Activated naive CD8-positive, alpha-beta T cell treated with anti-CD3 and anti-CD28 coated beads for 36 hours (primary cell): ENCODE measurements around the gene GYS2. TPM values are rescaled to one million over a fixed set of nuclear protein-coding genes. Genes with fewer than 3 reads are reported as not detected.

ENCODE experiments used
- DNase-seq: peaks from one replicate; pipeline ENCODE4 v3.0.0; 2021
- H3K27ac Mint-ChIP-seq: one replicate; pipeline ENCODE4 v1.8.0; 2022; ENCODE audit warnings: mild to moderate bottlenecking, moderate library complexity, mixed read lengths
- H3K27me3 Mint-ChIP-seq: one replicate; pipeline ENCODE4 v1.8.0; 2022; ENCODE audit warnings: mild to moderate bottlenecking, mixed read lengths
- H3K36me3 Mint-ChIP-seq: one replicate; pipeline ENCODE4 v1.8.0; 2021; ENCODE audit warnings: mild to moderate bottlenecking, mixed read lengths
- H3K4me1 Mint-ChIP-seq: one replicate; pipeline ENCODE4 v1.8.0; 2021; ENCODE audit warnings: mixed read lengths
- H3K4me3 Mint-ChIP-seq: one replicate; pipeline ENCODE4 v1.8.0; 2022; ENCODE audit warnings: mild to moderate bottlenecking, moderate library complexity, mixed read lengths
- H3K9me3 Mint-ChIP-seq: one replicate; pipeline ENCODE4 v1.8.0; 2022; ENCODE audit warnings: mixed read lengths
- total RNA-seq, 2 experiments: library from RNA; stranded (reverse); gene quantifications; one replicate each; pipeline ENCODE4 v1.2.3, GENCODE V29; 2021

Gene GYS2
- total RNA-seq, 2 experiments from 2014 or later, result not detected

GRCh38 chr12:21523148-21523547 lies 81.5 kb downstream of the GYS2 start:
- Mint-ChIP-seq H3K27ac (no peak overlapping the region), H3K9me3 (peaks cover 5% of the 10 kb centered on the region), H3K36me3 (peaks cover 12% of the 10 kb centered on the region), H3K4me3 (no peak overlapping the region), H3K27me3 (peaks cover 5% of the 10 kb centered on the region), H3K4me1 (peaks cover 4% of the 10 kb centered on the region)
- DNase-seq, result no peak

GRCh38 chr12:21521541-21521940 lies 83.1 kb downstream of the GYS2 start:
- no peak for DNase-seq
- Mint-ChIP-seq H3K36me3 (peaks cover 12% of the 10 kb centered on the region), H3K27me3 (no peaks in the 10 kb centered on the region), H3K9me3 (peaks cover 5% of the 10 kb centered on the region), H3K27ac (no peak overlapping the region), H3K4me3 (no peak overlapping the region), H3K4me1 (peaks cover 1% of the 10 kb centered on the region)

GRCh38 chr12:21518451-21518850 lies 86.2 kb downstream of the GYS2 start:
- Mint-ChIP-seq H3K4me1 (no peaks in the 10 kb centered on the region), H3K36me3 (peaks cover 17% of the 10 kb centered on the region), H3K27me3 (no peaks in the 10 kb centered on the region), H3K27ac (no peak overlapping the region), H3K9me3 (no peaks in the 10 kb centered on the region), H3K4me3 (no peak overlapping the region)
- DNase-seq, result no peak

GRCh38 chr12:21516281-21516680 lies 88.4 kb downstream of the GYS2 start:
- H3K9me3 Mint-ChIP-seq, result no peaks in the 10 kb centered on the region
- no peak overlapping the region for H3K27ac Mint-ChIP-seq
- H3K4me1 Mint-ChIP-seq, result no peaks in the 10 kb centered on the region
- H3K36me3 Mint-ChIP-seq, result peaks cover 21% of the 10 kb centered on the region
- no peak for DNase-seq
- H3K4me3 Mint-ChIP-seq, result no peak overlapping the region
- no peaks in the 10 kb centered on the region for H3K27me3 Mint-ChIP-seq

GRCh38 chr12:21509768-21510167 lies 94.9 kb downstream of the GYS2 start:
- no peak for DNase-seq
- Mint-ChIP-seq H3K36me3 (peaks cover 31% of the 10 kb centered on the region), H3K9me3 (no peaks in the 10 kb centered on the region)

GRCh38 chr12:21507849-21508248 lies 96.8 kb downstream of the GYS2 start:
- no peak overlapping the region for H3K4me3 Mint-ChIP-seq
- H3K27me3 Mint-ChIP-seq, result no peaks in the 10 kb centered on the region
- H3K36me3 Mint-ChIP-seq, result peaks cover 30% of the 10 kb centered on the region
- DNase-seq, result no peak
- H3K27ac Mint-ChIP-seq, result no peak overlapping the region
- peaks cover 39% of the 10 kb centered on the region for H3K4me1 Mint-ChIP-seq
- no peaks in the 10 kb centered on the region for H3K9me3 Mint-ChIP-seq

More at GRCh38 chr12:21509768-21510167, 94.9 kb downstream of the GYS2 start:
- no peaks in the 10 kb centered on the region for H3K27me3 Mint-ChIP-seq
- H3K4me3 Mint-ChIP-seq, result peak overlapping the region; percentile 20
- peak overlapping the region; percentile 73 for H3K27ac Mint-ChIP-seq
- H3K4me1 Mint-ChIP-seq, result peaks cover 28% of the 10 kb centered on the region

- no peak overlapping the region for H3K27ac Mint-ChIP-seq
- H3K9me3 Mint-ChIP-seq, result no peaks in the 10 kb centered on the region
- H3K36me3 Mint-ChIP-seq, result peaks cover 26% of the 10 kb centered on the region
Measured at GRCh38 chr12:21505888-21506287, 98.8 kb downstream of the GYS2 start.

GRCh38 chr12:21502872-21503271 lies 101.8 kb downstream of the GYS2 start:
- Mint-ChIP-seq H3K27ac (no peak overlapping the region), H3K4me1 (peaks cover 35% of the 10 kb centered on the region), H3K27me3 (no peaks in the 10 kb centered on the region), H3K9me3 (no peaks in the 10 kb centered on the region), H3K4me3 (no peak overlapping the region), H3K36me3 (peaks cover 12% of the 10 kb centered on the region)
- no peak for DNase-seq

More at GRCh38 chr12:21505888-21506287, 98.8 kb downstream of the GYS2 start:
- Mint-ChIP-seq H3K27me3 (no peaks in the 10 kb centered on the region), H3K4me3 (no peak overlapping the region), H3K4me1 (peaks cover 40% of the 10 kb centered on the region)
- DNase-seq, result no peak

- H3K27ac Mint-ChIP-seq, result no peak overlapping the region
- no peaks in the 10 kb centered on the region for H3K27me3 Mint-ChIP-seq
- H3K36me3 Mint-ChIP-seq, result peaks cover 17% of the 10 kb centered on the region
- DNase-seq, result peak; percentile 45
- no peak overlapping the region for H3K4me3 Mint-ChIP-seq
- H3K9me3 Mint-ChIP-seq, result no peaks in the 10 kb centered on the region
- peaks cover 37% of the 10 kb centered on the region for H3K4me1 Mint-ChIP-seq
Measured at GRCh38 chr12:21502164-21502496, 102.5 kb downstream of the GYS2 start.

- H3K9me3 Mint-ChIP-seq, result no peaks in the 10 kb centered on the region
- no peak within 1 kb of the TSS for H3K4me3 Mint-ChIP-seq
- H3K4me1 Mint-ChIP-seq, result peaks cover 37% of the 10 kb centered on the region
- no peaks in the 10 kb centered on the region for H3K27me3 Mint-ChIP-seq
- peak; percentile 87 for DNase-seq
- no peak within 1 kb of the TSS for H3K27ac Mint-ChIP-seq
- H3K36me3 Mint-ChIP-seq, result peaks cover 22% of the 10 kb centered on the region
Measured at GRCh38 chr12:21501258-21502163, 103.1 kb downstream of the GYS2 start, which contains the start of the genes GOLT1B and RECQL. TSS of gene GOLT1B (plus strand) at chr12:21501789. CDS start at chr12:21501924, 135 bp downstream. TSS of gene RECQL (minus strand) at chr12:21501635. CDS start at chr12:21499570, 2,065 bp downstream.

GRCh38 chr12:21500786-21501257 lies 103.8 kb downstream of the GYS2 start:
- DNase-seq, result no peak
- no peak overlapping the region for H3K4me3 Mint-ChIP-seq
- no peaks in the 10 kb centered on the region for H3K27me3 Mint-ChIP-seq
- peaks cover 26% of the 10 kb centered on the region for H3K36me3 Mint-ChIP-seq
- no peaks in the 10 kb centered on the region for H3K9me3 Mint-ChIP-seq
- H3K27ac Mint-ChIP-seq, result no peak overlapping the region
- H3K4me1 Mint-ChIP-seq, result peaks cover 37% of the 10 kb centered on the region

GRCh38 chr12:21499765-21500164 lies 104.9 kb downstream of the GYS2 start:
- DNase-seq, result no peak
- Mint-ChIP-seq H3K4me3 (peak overlapping the region; percentile 54), H3K4me1 (peaks cover 32% of the 10 kb centered on the region), H3K36me3 (peaks cover 31% of the 10 kb centered on the region), H3K27me3 (no peaks in the 10 kb centered on the region), H3K9me3 (no peaks in the 10 kb centered on the region), H3K27ac (peak overlapping the region; percentile 30)

Other genes with a start within 250 kb of the GYS2 start
- not detected for gene IAPP, start 231.9 kb downstream of the GYS2 start, total RNA-seq
- 10 to 100 TPM; 24.3 to 25.6 TPM for gene PYROXD1, start 167.2 kb downstream of the GYS2 start, total RNA-seq
- 10 to 100 TPM; 83.4 to 90.7 TPM for gene RECQL, start 103.2 kb downstream of the GYS2 start, total RNA-seq
- 10 to 100 TPM; 34.1 to 35.4 TPM for gene GOLT1B, start 103.1 kb downstream of the GYS2 start, total RNA-seq
- under 1 TPM; 0.31 to 0.42 TPM for gene SPX, start 78.6 kb downstream of the GYS2 start, total RNA-seq
- 1,000 to 10,000 TPM; 1,947 to 1,996 TPM for gene LDHB, start 53.0 kb upstream of the GYS2 start, total RNA-seq
- not detected for gene KCNJ8, start 169.9 kb upstream of the GYS2 start, total RNA-seq